Kidney epithelial cell (primary cell): ENCODE results near the gene EPB41L2. TPM values are rescaled to one million over a fixed set of nuclear protein-coding genes. Genes with fewer than 3 reads are reported as not detected.
"Not testable (repeated sequence)": the region's sequence is repeated elsewhere in the genome, so short reads cannot be mapped to it uniquely, and the experiment has no call there.

Experiments used
- DNase-seq: peaks from one replicate; pipeline ENCODE4 v3.0.0-alpha.2; 2010; ENCODE audit warnings: low read depth
- H3K27me3 ChIP-seq: 2 replicates; pipeline ENCODE4 v1.6.0; 2011; ENCODE audit warnings: low read length; ENCODE audit not compliant: control insufficient read depth, insufficient read depth
- H3K36me3 ChIP-seq: 2 replicates; pipeline ENCODE4 v1.5.1; 2011; ENCODE audit warnings: low read length; ENCODE audit not compliant: control insufficient read depth, insufficient read depth
- H3K4me3 ChIP-seq: 2 replicates; pipeline ENCODE4 v1.5.1; 2011; ENCODE audit warnings: low read depth, mild to moderate bottlenecking, control low read depth, low read length
- CTCF ChIP-seq: IDR thresholded peaks from 2 replicates; pipeline ENCODE4 v1.5.1; 2011; ENCODE audit warnings: mild to moderate bottlenecking, moderate library complexity, low read length, control low read depth, inconsistent platforms; ENCODE audit not compliant: insufficient read depth, poor library complexity, severe bottlenecking
- total RNA-seq: library from RNA; depleted of rRNA; stranded (reverse); fragments of >200 nt; gene quantifications from 2 replicates; pipeline ENCODE4 v1.2.3, GENCODE V29; 2015

The EPB41L2 gene
- total RNA-seq, 1 donor from 2014 or later = 48.7 TPM

- H3K27me3 ChIP-seq = no peaks in the 10 kb centered on the region
- H3K36me3 ChIP-seq = no peaks in the 10 kb centered on the region
- H3K4me3 ChIP-seq = no peak overlapping the region
- peak; percentile 25 for DNase-seq
- no peak for TF ChIP-seq CTCF
Observed at GRCh38 chr6:130927305-130927704, 135.7 kb downstream of the EPB41L2 start.

DNA sequence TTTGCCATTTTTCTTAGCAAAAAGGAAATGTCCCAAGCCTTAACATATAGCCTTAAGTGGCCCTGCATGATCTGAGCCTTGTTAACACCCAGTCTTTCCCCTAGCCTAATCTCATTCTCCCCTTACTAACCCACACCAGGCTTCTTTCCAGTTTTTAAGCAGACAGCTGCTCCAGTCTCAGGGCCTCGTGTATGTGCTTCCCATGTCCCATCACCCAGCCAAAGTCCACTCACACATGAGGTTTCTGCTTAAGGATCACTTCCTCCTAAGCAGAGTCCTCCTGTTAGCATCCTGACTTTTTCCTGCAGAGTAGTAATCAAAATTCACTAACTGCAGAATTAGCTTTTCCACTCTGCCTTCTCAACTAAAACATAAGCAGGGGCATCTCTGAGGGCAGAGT, 139.7 kb downstream of the EPB41L2 start:
- Histone ChIP-seq H3K27me3 (no peaks in the 10 kb centered on the region), H3K36me3 (no peaks in the 10 kb centered on the region), H3K4me3 (no peak overlapping the region)
- no peak for TF ChIP-seq CTCF
- no peak for DNase-seq

DNA sequence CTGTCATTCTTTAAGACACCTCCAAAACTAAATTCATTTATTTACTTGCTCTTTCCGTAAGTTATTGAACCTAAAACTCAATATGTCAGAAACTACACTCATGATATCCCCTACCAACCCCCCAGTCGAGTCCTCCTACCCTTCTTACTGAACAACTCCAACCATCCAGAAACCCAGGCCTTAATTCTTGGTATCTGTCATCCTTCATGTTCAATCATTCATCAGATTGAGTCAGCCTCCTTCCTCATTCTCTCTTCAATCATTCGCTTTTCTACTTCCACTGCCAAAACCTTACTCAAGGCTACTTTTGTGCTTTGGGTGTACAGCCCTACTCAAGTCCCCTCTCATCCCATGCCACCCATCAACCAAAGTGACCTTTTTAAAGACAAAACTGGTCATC, 140.1 kb downstream of the EPB41L2 start:
- no peak for DNase-seq
- TF ChIP-seq CTCF = no peak
- Histone ChIP-seq H3K36me3 (no peaks in the 10 kb centered on the region), H3K4me3 (no peak overlapping the region), H3K27me3 (no peaks in the 10 kb centered on the region)

GRCh38 chr6:130920969-130921368, 142.1 kb downstream of the EPB41L2 start:
- Histone ChIP-seq H3K36me3 (no peaks in the 10 kb centered on the region), H3K4me3 (no peak overlapping the region), H3K27me3 (no peaks in the 10 kb centered on the region)
- DNase-seq = no peak
- TF ChIP-seq CTCF = no peak

GRCh38 chr6:130918171-130918570, 144.9 kb downstream of the EPB41L2 start:
- Histone ChIP-seq H3K27me3 (no peaks in the 10 kb centered on the region), H3K36me3 (no peaks in the 10 kb centered on the region), H3K4me3 (no peak overlapping the region)
- no peak for TF ChIP-seq CTCF
- DNase-seq = no peak

DNA sequence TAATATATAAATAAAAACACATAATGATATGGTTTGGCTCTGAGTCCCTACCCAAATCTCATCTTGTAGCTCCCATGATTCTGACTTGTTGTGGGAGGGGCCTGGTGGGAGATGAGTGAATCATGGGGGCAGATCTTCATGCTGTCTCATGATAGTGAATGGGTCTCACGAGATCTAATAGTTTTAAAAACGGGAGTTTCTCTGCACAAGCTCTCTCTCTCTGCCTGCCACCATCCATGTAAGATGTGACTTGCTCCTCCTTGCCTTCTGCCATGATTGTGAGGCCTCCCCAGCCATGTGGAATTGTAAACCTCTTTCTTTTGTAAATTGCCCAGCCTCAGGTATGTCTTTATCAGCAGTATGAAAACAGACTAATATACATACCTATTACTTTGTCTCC, 147.4 kb downstream of the EPB41L2 start:
- not testable (repeated sequence) for H3K4me3 ChIP-seq, DNase-seq, H3K27me3 ChIP-seq, H3K36me3 ChIP-seq
